Naive thymus-derived CD4-positive, alpha-beta T cell (primary cell): Measurements from ENCODE around the gene YIPF6. TPM values are rescaled to one million over a fixed set of nuclear protein-coding genes. Genes with fewer than 3 reads are reported as not detected.
A peak's percentile ranks its signal among the peaks of the same experiment; 100 is the strongest.

Experiments
- ATAC-seq: fragments of 150-1000 bp; cut with Tn5 transposase; 2 replicates; pipeline ENCODE4 v1.10.0; 2021; ENCODE audit warnings: mild to moderate bottlenecking, moderate library complexity
- CTCF ChIA-PET: fragments of 350-600 bp; sonication (Branson Sonifier 250); formaldehyde crosslinking; loops from one replicate; lab custom pipeline; 2021; ENCODE audit warnings: antibody characterized with exemption; lab: Charles Lee
- POLR2A ChIA-PET: fragments of 350-600 bp; sonication (Branson Sonifier 250); formaldehyde crosslinking; loops from one replicate; lab custom pipeline; 2021; ENCODE audit warnings: antibody characterized with exemption, inconsistent platforms; lab: Charles Lee
- DNase-seq, 9 donors: peaks; one replicate each; pipeline versions ENCODE4 v3.0.0 to v3.0.0-alpha.2; 2020 to 2022; ENCODE audit warnings: mixed read lengths in 1 of 9
- H3K27ac ChIP-seq: one replicate; pipeline ENCODE4 v1.7.0; 2013; ENCODE audit warnings: mild to moderate bottlenecking, low read depth, low read length, moderate library complexity
- H3K27me3 ChIP-seq, 2 donors: one replicate each; pipeline ENCODE4 v1.7.0; 2013; ENCODE audit warnings: low read length in 2 of 2, mild to moderate bottlenecking in 2 of 2, moderate library complexity in 2 of 2; ENCODE audit not compliant: control insufficient read depth in 2 of 2, insufficient read depth in 2 of 2
- H3K36me3 ChIP-seq, 3 experiments: 1 replicate in 2 of 3; 2 replicates in 1 of 3; pipeline ENCODE4 v1.7.0; 2013; ENCODE audit warnings: low read length in 3 of 3, mild to moderate bottlenecking in 3 of 3, moderate library complexity in 1 of 3; ENCODE audit not compliant: insufficient read depth in 3 of 3, control insufficient read depth in 2 of 3
- H3K4me1 ChIP-seq, 2 donors: one replicate each; pipeline ENCODE4 v1.7.0; 2013; ENCODE audit warnings: low read length in 2 of 2, mild to moderate bottlenecking in 2 of 2, moderate library complexity in 1 of 2; ENCODE audit not compliant: control insufficient read depth in 2 of 2, insufficient read depth in 2 of 2
- H3K4me3 ChIP-seq: 2 replicates; pipeline ENCODE4 v1.7.0; 2013; ENCODE audit warnings: mild to moderate bottlenecking, low read length
- H3K9me3 ChIP-seq, 3 experiments: 1 replicate in 2 of 3; 2 replicates in 1 of 3; pipeline ENCODE4 v1.7.0; 2013; ENCODE audit warnings: low read length in 3 of 3; ENCODE audit not compliant: control insufficient read depth in 2 of 3
- H3K27ac Mint-ChIP-seq, 9 donors: one replicate each; pipeline ENCODE4 v1.8.0; 2020 to 2022; ENCODE audit warnings: mixed read lengths in 9 of 9, mild to moderate bottlenecking in 8 of 9, moderate library complexity in 5 of 9, inconsistent platforms in 2 of 9
- H3K27me3 Mint-ChIP-seq, 5 donors: one replicate each; pipeline ENCODE4 v1.8.0; 2021 to 2022; ENCODE audit warnings: mixed read lengths in 5 of 5, mild to moderate bottlenecking in 1 of 5
- H3K36me3 Mint-ChIP-seq, 5 donors: one replicate each; pipeline ENCODE4 v1.8.0; 2020 to 2022; ENCODE audit warnings: mixed read lengths in 5 of 5, mild to moderate bottlenecking in 3 of 5, inconsistent platforms in 1 of 5
- H3K4me1 Mint-ChIP-seq, 7 donors: one replicate each; pipeline ENCODE4 v1.8.0; 2020 to 2022; ENCODE audit warnings: mixed read lengths in 7 of 7, mild to moderate bottlenecking in 3 of 7, inconsistent platforms in 1 of 7
- H3K4me3 Mint-ChIP-seq, 10 donors: one replicate each; pipeline ENCODE4 v1.8.0; 2020 to 2022; ENCODE audit warnings: mild to moderate bottlenecking in 10 of 10, mixed read lengths in 10 of 10, moderate library complexity in 6 of 10, inconsistent platforms in 2 of 10
- H3K9me3 Mint-ChIP-seq, 11 donors: one replicate each; pipeline ENCODE4 v1.8.0; 2020 to 2022; ENCODE audit warnings: mixed read lengths in 11 of 11, mild to moderate bottlenecking in 4 of 11, inconsistent platforms in 1 of 11, moderate library complexity in 1 of 11
- intact Hi-C, 2 donors: fragments of 100-400 bp; cut with micrococcal nuclease; formaldehyde crosslinking; loops; one replicate each; pipeline ENCODE4 v1.15.1; 2023
- polyA plus RNA-seq, 2 donors: library from polyadenylated mRNA; unstranded; fragments of 300-500 nt; fragmentation: Illumina TruSeq; gene quantifications; one replicate each; pipeline ENCODE4 v1.2.3, GENCODE V29; 2021
- total RNA-seq, 6 experiments: library from RNA in 5 of 6; stranded (reverse) in 5 of 6; gene quantifications; 1 replicate in 5 of 6; 2 replicates in 1 of 6; pipeline ENCODE4 v1.2.3 and lab custom pipeline; 2021 to 2026

Gene YIPF6
- total RNA-seq: 10 to 100 TPM in 4 of 5 experiments, 1 to 10 TPM in 1; 8.0 to 17.0 (median 14.2) TPM
- polyA plus RNA-seq: 10 to 100 TPM; 15.4 to 17.7 TPM
- total RNA-seq (lab: John Stamatoyannopoulos, UW): 13.9 reads per million, percentile 42 among the genes with 10 or more reads in this experiment

GRCh38 chrX:68498508-68499379, at the start of gene YIPF6:
YIPF6 (plus strand) TSS chrX:68499051; CDS start chrX:68499067, 16 bp downstream.
- CTCF ChIA-PET: no interaction called here

GRCh38 chrX:68451720-68452119, 47.1 kb upstream of the YIPF6 start:
- no peak for DNase-seq
- POLR2A ChIA-PET: no interaction called here
- CTCF ChIA-PET: interaction anchor here (0.7 kb wide), 1 partner anchor 11 kb away, joined by 3 read pairs; no protein-coding TSS in a partner anchor
- H3K36me3 Mint-ChIP-seq: no peaks in the 10 kb centered on the region
- no peaks in the 10 kb centered on the region for H3K36me3 ChIP-seq
- H3K27me3 Mint-ChIP-seq: peaks cover 0 to 3% (median 0%) of the 10 kb centered on the region in 5 donors
- no peaks in the 10 kb centered on the region for H3K4me1 Mint-ChIP-seq
- no peaks in the 10 kb centered on the region for H3K27me3 ChIP-seq
- H3K9me3 ChIP-seq: no peaks in the 10 kb centered on the region
- no peaks in the 10 kb centered on the region for H3K9me3 Mint-ChIP-seq
- intact Hi-C loops: no loop called here
- H3K27ac Mint-ChIP-seq: no peak overlapping the region
- H3K4me1 ChIP-seq: no peaks in the 10 kb centered on the region
- H3K27ac ChIP-seq: no peak overlapping the region
- ATAC-seq: no peak
- no peak overlapping the region for H3K4me3 Mint-ChIP-seq
- H3K4me3 ChIP-seq: no peak overlapping the region

More at GRCh38 chrX:68498508-68499379, at the start of gene YIPF6:
- Mint-ChIP-seq H3K4me3 (peak within 1 kb of the TSS; percentile 90 to 99 (median 95)), H3K27me3 (peaks cover 0 to 6% (median 0%) of the 10 kb centered on the region in 5 donors), H3K27ac (peak within 1 kb of the TSS; percentile 94 to 99 (median 98)), H3K9me3 (peaks cover 0 to 2% (median 0%) of the 10 kb centered on the region in 11 donors), H3K36me3 (no peaks in the 10 kb centered on the region), H3K4me1 (peaks cover 12 to 51% (median 40%) of the 10 kb centered on the region in 7 donors)
- POLR2A ChIA-PET: interaction anchor here (0.9 to 1.0 kb wide), 2 partner anchors 330 to 1635 kb away, joined by 3 read pairs; partner anchors contain the start of gene IGBP1
- Histone ChIP-seq H3K36me3 (peaks cover 0 to 8% (median 0%) of the 10 kb centered on the region in 3 experiments), H3K9me3 (no peaks in the 10 kb centered on the region), H3K4me3 (peak within 1 kb of the TSS; percentile 82), H3K27ac (peak within 1 kb of the TSS; percentile 92), H3K4me1 (no peaks in the 10 kb centered on the region), H3K27me3 (no peaks in the 10 kb centered on the region)
- ATAC-seq: peak; percentile 93
- intact Hi-C loops: loop anchor here (2.0 kb wide), 4 partner anchors 188 to 1634 kb away; partner anchors contain the start of genes EFNB1 (in 2 of the 2), IGBP1 (in 1 of the 2) and PJA1 (in 1 of the 2)
- peak; percentile 25 to 69 (median 40) for DNase-seq

- no peaks in the 10 kb centered on the region for H3K9me3 ChIP-seq
- Mint-ChIP-seq H3K4me1 (no peaks in the 10 kb centered on the region), H3K4me3 (no peak overlapping the region), H3K27ac (no peak overlapping the region), H3K9me3 (no peaks in the 10 kb centered on the region), H3K27me3 (peaks cover 0 to 3% (median 0%) of the 10 kb centered on the region in 5 donors), H3K36me3 (no peaks in the 10 kb centered on the region)
- no peaks in the 10 kb centered on the region for H3K36me3 ChIP-seq
- no peak overlapping the region for H3K4me3 ChIP-seq
- DNase-seq: no peak
- ChIA-PET CTCF (interaction anchor here (0.6 kb wide), 1 partner anchor 512 kb away, joined by 3 read pairs; no protein-coding TSS in a partner anchor), POLR2A (no interaction called here)
- H3K4me1 ChIP-seq: no peaks in the 10 kb centered on the region
- no peaks in the 10 kb centered on the region for H3K27me3 ChIP-seq
- no peak for ATAC-seq
- H3K27ac ChIP-seq: no peak overlapping the region
- intact Hi-C loops: no loop called here
These were observed 44.2 kb upstream of the YIPF6 start for GRCh38 chrX:68454476-68455150.

- H3K27me3 Mint-ChIP-seq: peaks cover 0 to 3% (median 0%) of the 10 kb centered on the region in 5 donors
- no peak overlapping the region for H3K4me3 ChIP-seq
- no peak for ATAC-seq
- H3K4me1 ChIP-seq: no peaks in the 10 kb centered on the region
- H3K27me3 ChIP-seq: no peaks in the 10 kb centered on the region
- H3K9me3 ChIP-seq: no peaks in the 10 kb centered on the region
- no peak overlapping the region for H3K27ac ChIP-seq
- no peak overlapping the region for H3K27ac Mint-ChIP-seq
- no peaks in the 10 kb centered on the region for H3K9me3 Mint-ChIP-seq
- H3K4me3 Mint-ChIP-seq: no peak overlapping the region
- no peaks in the 10 kb centered on the region for H3K36me3 ChIP-seq
- POLR2A ChIA-PET: no interaction called here
- H3K36me3 Mint-ChIP-seq: no peaks in the 10 kb centered on the region
- no peak for DNase-seq
- intact Hi-C loops: no loop called here
- no peaks in the 10 kb centered on the region for H3K4me1 Mint-ChIP-seq
- CTCF ChIA-PET: interaction anchor here (0.6 kb wide), 1 partner anchor 512 kb away, joined by 3 read pairs; no protein-coding TSS in a partner anchor
These were observed 43.7 kb upstream of the YIPF6 start for GRCh38 chrX:68455151-68455510.

GRCh38 chrX:68461093-68461492, 37.8 kb upstream of the YIPF6 start:
- Mint-ChIP-seq H3K27ac (no peak overlapping the region), H3K27me3 (no peaks in the 10 kb centered on the region), H3K9me3 (no peaks in the 10 kb centered on the region), H3K4me1 (no peaks in the 10 kb centered on the region), H3K36me3 (no peaks in the 10 kb centered on the region), H3K4me3 (no peak overlapping the region)
- no peaks in the 10 kb centered on the region for H3K36me3 ChIP-seq
- DNase-seq (no peak), ATAC-seq (no peak)
- intact Hi-C loops: loop anchor here in 1 of 2 donors (10.0 kb wide), 1 partner anchor 266 kb away; no protein-coding TSS in a partner anchor
- H3K27ac ChIP-seq: no peak overlapping the region
- ChIA-PET POLR2A (no interaction called here), CTCF (no interaction called here)
- no peaks in the 10 kb centered on the region for H3K4me1 ChIP-seq
- no peaks in the 10 kb centered on the region for H3K9me3 ChIP-seq
- H3K4me3 ChIP-seq: no peak overlapping the region
- H3K27me3 ChIP-seq: no peaks in the 10 kb centered on the region

- H3K4me1 ChIP-seq: no peaks in the 10 kb centered on the region
- no peaks in the 10 kb centered on the region for H3K36me3 ChIP-seq
- Mint-ChIP-seq H3K27me3 (no peaks in the 10 kb centered on the region), H3K27ac (no peak overlapping the region), H3K36me3 (no peaks in the 10 kb centered on the region), H3K4me1 (no peaks in the 10 kb centered on the region), H3K4me3 (no peak overlapping the region), H3K9me3 (no peaks in the 10 kb centered on the region)
- H3K27ac ChIP-seq: no peak overlapping the region
- ChIA-PET POLR2A (no interaction called here), CTCF (no interaction called here)
- ATAC-seq (no peak), DNase-seq (no peak)
- intact Hi-C loops: loop anchor here in 1 of 2 donors (10.0 kb wide), 1 partner anchor 267 kb away; no protein-coding TSS in a partner anchor
- no peaks in the 10 kb centered on the region for H3K9me3 ChIP-seq
- H3K4me3 ChIP-seq: no peak overlapping the region
- no peaks in the 10 kb centered on the region for H3K27me3 ChIP-seq
These were observed 37.3 kb upstream of the YIPF6 start for GRCh38 chrX:68461576-68461975.
